H1 (cell line): ENCODE results near the gene SLC8A1. TPM values are rescaled to one million over a fixed set of nuclear protein-coding genes. Genes with fewer than 3 reads are reported as not detected.

Source experiments
- CTCF ChIA-PET: fragments of 300-600 bp; sonication (Branson Sonifier 250); formaldehyde crosslinking; loops from one replicate; lab custom pipeline; 2021; ENCODE audit not compliant: partially characterized antibody; lab: Charles Lee
- POLR2A ChIA-PET: fragments of 300-600 bp; sonication (Branson Sonifier 250); formaldehyde crosslinking; loops from one replicate; lab custom pipeline; 2021; ENCODE audit warnings: inconsistent platforms; ENCODE audit not compliant: partially characterized antibody; lab: Charles Lee
- DNase-seq, 2 experiments: peaks; one replicate each; pipeline versions ENCODE4 v3.0.0 to v3.0.0-alpha.2; 2010 to 2022; ENCODE audit warnings: low spot score in 2 of 2, low read depth in 1 of 2, mixed read lengths in 1 of 2
- FAIRE-seq: peaks from 2 replicates; lab custom pipeline; 2011; peaks lifted over from hg19 to GRCh38; lab: Jason Lieb, UNC
- H2AFZ ChIP-seq: 2 replicates; pipeline ENCODE4 v1.8.1; 2012; ENCODE audit warnings: low read length, inconsistent platforms
- H2AK5ac ChIP-seq: 2 replicates; pipeline ENCODE4 v1.6.1; 2013; ENCODE audit warnings: low read depth, low read length
- H2BK120ac ChIP-seq: replicated peaks from 2 replicates; pipeline ENCODE3; 2013; ENCODE audit warnings: low read depth, low read length, inconsistent platforms
- H2BK12ac ChIP-seq: 2 replicates; pipeline ENCODE4 v1.6.1; 2013; ENCODE audit warnings: low read depth, low read length
- H2BK15ac ChIP-seq: 2 replicates; pipeline ENCODE4 v1.6.1; 2013; ENCODE audit warnings: low read length
- H2BK20ac ChIP-seq: 2 replicates; pipeline ENCODE4 v1.6.1; 2013; ENCODE audit warnings: low read length
- H2BK5ac ChIP-seq: 2 replicates; pipeline ENCODE4 v1.6.1; 2013; ENCODE audit warnings: low read depth, low read length
- H3K14ac ChIP-seq: 2 replicates; pipeline ENCODE4 v1.6.1; 2013; ENCODE audit warnings: inconsistent platforms; ENCODE audit not compliant: insufficient read length
- H3K18ac ChIP-seq: 2 replicates; pipeline ENCODE4 v1.6.1; 2013; ENCODE audit warnings: low read length; ENCODE audit errors: extremely low read depth
- H3K23ac ChIP-seq: 2 replicates; pipeline ENCODE4 v1.6.1; 2013; ENCODE audit warnings: inconsistent platforms; ENCODE audit not compliant: insufficient read length
- H3K23me2 ChIP-seq: 2 replicates; pipeline ENCODE4 v1.6.1; 2013; ENCODE audit warnings: low read depth, low read length
- H3K27ac ChIP-seq: 2 replicates; pipeline ENCODE4 v1.6.1; 2011; ENCODE audit warnings: low read depth, low read length, inconsistent platforms
- H3K27me3 ChIP-seq, 4 experiments: replicated peaks in 1 of 4; 1 replicate in 1 of 4; 2 replicates in 3 of 4; pipeline versions ENCODE4 v1.6.1 to v1.8.1; 2011 to 2013; ENCODE audit warnings: low read length in 3 of 4, mild to moderate bottlenecking in 3 of 4, inconsistent platforms in 2 of 4, mixed read lengths in 2 of 4, moderate library complexity in 1 of 4; ENCODE audit not compliant: control insufficient read depth in 3 of 4, insufficient read depth in 3 of 4; ENCODE audit errors: extremely low read depth in 1 of 4
- H3K36me3 ChIP-seq, 4 experiments: 2 replicates each; pipeline versions ENCODE4 v1.6.1 to v1.8.1; 2011 to 2013; ENCODE audit warnings: mild to moderate bottlenecking in 4 of 4, low read length in 3 of 4, moderate library complexity in 2 of 4, control low read depth in 1 of 4, inconsistent platforms in 1 of 4; ENCODE audit not compliant: insufficient read depth in 4 of 4, control insufficient read depth in 2 of 4
- H3K4ac ChIP-seq: replicated peaks from 2 replicates; pipeline ENCODE3; 2013; ENCODE audit warnings: low read length, low read depth, mixed read lengths, inconsistent platforms; ENCODE audit not compliant: insufficient read length
- H3K4me1 ChIP-seq, 4 experiments: replicated peaks in 1 of 4; 1 replicate in 1 of 4; 2 replicates in 3 of 4; pipeline versions ENCODE4 v1.6.1 to v1.8.1; 2011 to 2013; ENCODE audit warnings: low read length in 3 of 4, inconsistent platforms in 2 of 4, mixed read lengths in 1 of 4; ENCODE audit not compliant: insufficient read depth in 4 of 4, control insufficient read depth in 3 of 4
- H3K4me2 ChIP-seq, 2 experiments: 2 replicates each; pipeline versions ENCODE4 v1.6.1 to v1.8.1; 2011 to 2013; ENCODE audit warnings: low read depth in 2 of 2, low read length in 2 of 2, control low read depth in 1 of 2, inconsistent platforms in 1 of 2, mild to moderate bottlenecking in 1 of 2; ENCODE audit not compliant: insufficient read depth in 1 of 2
- H3K4me3 ChIP-seq, 4 experiments: fragments of 200-600, 300-600 bp in 1 of 4; sonication (generic), shearing (Covaris generic), sonication (Bioruptor Twin) in 1 of 4; 2 replicates each; pipeline versions ENCODE4 v1.5.1 to v1.8.1; 2011 to 2016; ENCODE audit warnings: low read length in 4 of 4, low read depth in 3 of 4, control low read depth in 2 of 4, inconsistent platforms in 2 of 4, mild to moderate bottlenecking in 2 of 4, mixed read lengths in 1 of 4, moderate library complexity in 1 of 4; ENCODE audit not compliant: insufficient read depth in 2 of 4; ENCODE audit errors: extremely low read depth in 1 of 4
- H3K56ac ChIP-seq: replicated peaks from 2 replicates; pipeline ENCODE3; 2013; ENCODE audit warnings: low read depth, mild to moderate bottlenecking, mixed read lengths, low read length, inconsistent platforms; ENCODE audit not compliant: insufficient read length
- H3K79me1 ChIP-seq: 2 replicates; pipeline ENCODE4 v1.6.1; 2013; ENCODE audit warnings: low read depth, low read length, control low read depth
- H3K79me2 ChIP-seq, 2 experiments: 2 replicates each; pipeline versions ENCODE4 v1.6.1 to v1.8.1; 2012 to 2013; ENCODE audit warnings: low read length in 2 of 2, mild to moderate bottlenecking in 2 of 2, inconsistent platforms in 1 of 2; ENCODE audit not compliant: insufficient read depth in 2 of 2, control insufficient read depth in 1 of 2
- H3K9ac ChIP-seq, 4 experiments: replicated peaks in 1 of 4; 1 replicate in 1 of 4; 2 replicates in 3 of 4; pipeline versions ENCODE4 v1.6.1 to v1.8.1; 2011 to 2013; ENCODE audit warnings: low read depth in 3 of 4, low read length in 3 of 4, control low read depth in 2 of 4, mild to moderate bottlenecking in 2 of 4, moderate library complexity in 2 of 4, inconsistent platforms in 1 of 4; ENCODE audit errors: extremely low read depth in 1 of 4
- H3K9me3 ChIP-seq, 2 experiments: 2 replicates each; pipeline versions ENCODE4 v1.6.1 to v1.8.1; 2012 to 2013; ENCODE audit warnings: mild to moderate bottlenecking in 2 of 2, moderate library complexity in 2 of 2, control low read depth in 1 of 2, inconsistent platforms in 1 of 2, low read depth in 1 of 2, low read length in 1 of 2, mixed read lengths in 1 of 2; ENCODE audit not compliant: insufficient read depth in 2 of 2
- H4K20me1 ChIP-seq, 2 experiments: replicated peaks in 1 of 2; 2 replicates each; pipeline versions ENCODE3 to v1.8.1; 2011 to 2013; ENCODE audit warnings: inconsistent platforms in 2 of 2, low read length in 2 of 2, mild to moderate bottlenecking in 1 of 2; ENCODE audit not compliant: insufficient read depth in 2 of 2, control insufficient read depth in 1 of 2
- H4K5ac ChIP-seq: 2 replicates; pipeline ENCODE4 v1.6.1; 2013; ENCODE audit warnings: low read length, low read depth, mixed read lengths, inconsistent platforms; ENCODE audit not compliant: insufficient read length
- H4K8ac ChIP-seq: 2 replicates; pipeline ENCODE4 v1.8.0; 2013; ENCODE audit warnings: mild to moderate bottlenecking, moderate library complexity, low read length, inconsistent platforms; ENCODE audit not compliant: insufficient read depth; ENCODE audit errors: extremely low read depth
- H4K91ac ChIP-seq: replicated peaks from 2 replicates; pipeline ENCODE3; 2013; ENCODE audit warnings: low read length, mixed read lengths, inconsistent platforms; ENCODE audit not compliant: insufficient read length
- ASH2L ChIP-seq: fragments of 200-600, 300-600 bp; sonication (generic); IDR thresholded peaks from one replicate; pipeline ENCODE4 v1.7.1; 2017; ENCODE audit warnings: low read length
- BCL11A ChIP-seq, 2 experiments: IDR thresholded peaks; one replicate each; pipeline ENCODE4 v1.6.1; 2011; ENCODE audit warnings: low read depth in 2 of 2, low read length in 2 of 2, mild to moderate bottlenecking in 2 of 2
- CBX8 ChIP-seq: fragments of 300-800, 300-1000 bp; sonication (generic); IDR thresholded peaks from 2 replicates; pipeline ENCODE4 v1.7.1; 2016; ENCODE audit warnings: low read depth, low read length, borderline replicate concordance
- CREB1 ChIP-seq: IDR thresholded peaks from 2 replicates; pipeline ENCODE4 v1.6.1; 2012; ENCODE audit warnings: inconsistent platforms
- EZH2 ChIP-seq: fragments of 200-600 bp; sonication (generic); IDR thresholded peaks from 2 replicates; pipeline ENCODE4 v1.7.1; 2012; ENCODE audit warnings: low read depth, mild to moderate bottlenecking, moderate library complexity, low read length, inconsistent platforms; ENCODE audit not compliant: severe bottlenecking
- GTF2F1 ChIP-seq: IDR thresholded peaks from 2 replicates; pipeline ENCODE4 v1.6.1; 2012; ENCODE audit warnings: low read depth, low read length, improper control_type of control experiment, borderline replicate concordance
- HDAC6 ChIP-seq: IDR thresholded peaks from one replicate; pipeline ENCODE4 v1.7.1; 2012; ENCODE audit warnings: low read depth, mild to moderate bottlenecking, inconsistent platforms, low read length, moderate library complexity
- KDM5A ChIP-seq: fragments of 200-600 bp; IDR thresholded peaks from 2 replicates; pipeline ENCODE4 v1.7.1; 2012; ENCODE audit warnings: mild to moderate bottlenecking, low read length, inconsistent platforms, mixed read lengths
- PHF8 ChIP-seq: fragments of 200-600 bp; sonication (generic); conservative IDR thresholded peaks from 2 replicates; pipeline ENCODE4 v1.7.1; 2012; ENCODE audit warnings: low read depth, mild to moderate bottlenecking, inconsistent platforms, low read length, moderate library complexity
- RFX5 ChIP-seq: IDR thresholded peaks from 2 replicates; pipeline ENCODE4 v1.6.1; 2011; ENCODE audit warnings: low read depth, low read length, improper control_type of control experiment, borderline replicate concordance
- SP1 ChIP-seq: IDR thresholded peaks from 2 replicates; pipeline ENCODE4 v1.6.1; 2011; ENCODE audit warnings: low read depth, low read length
- SP4 ChIP-seq: IDR thresholded peaks from 2 replicates; pipeline ENCODE4 v1.6.1; 2012; ENCODE audit warnings: low read length, inconsistent platforms
- YY1 ChIP-seq: IDR thresholded peaks from 2 replicates; pipeline ENCODE4 v1.6.1; 2011; ENCODE audit warnings: low read depth, mild to moderate bottlenecking, low read length
- WGBS, 2 experiments: shearing (Covaris generic) in 1 of 2; methylation state at CpG; one replicate each; pipeline versions ENCODE4 v1.1.6 to v1.1.7; 2013 to 2015; ENCODE audit warnings: low lambda C conversion rate in 2 of 2, mixed read lengths in 2 of 2, inconsistent platforms in 1 of 2, low coverage in 1 of 2, missing lambda C conversion rate in 1 of 2; ENCODE audit not compliant: insufficient replicate concordance in 2 of 2, insufficient coverage in 1 of 2, insufficient read length in 1 of 2; ENCODE audit errors: extremely low coverage in 1 of 2, missing lambda C conversion rate in 1 of 2; 5-methylcytosine and 5-hydroxymethylcytosine counted together
- polyA plus RNA-seq, 7 experiments: library from polyadenylated mRNA; depleted of rRNA in 3 of 7; stranded (reverse) in 5 of 7; unstranded in 2 of 7; fragments of >200 nt in 5 of 7; fragments of 200-250 nt in 2 of 7; gene quantifications; 1 replicate in 5 of 7; 2 replicates in 1 of 7; 4 replicates in 1 of 7; pipeline versions ENCODE4 v1.2.1 to v1.2.3, GENCODE V29; 2011 to 2013; ENCODE audit warnings: missing spikeins in 2 of 7, mixed read lengths in 2 of 7
- total RNA-seq: library from RNA; stranded (reverse); fragmentation: NEBNext Ultra II Directional; extraction: Animal tissue kit (Norgen Biotek cat#: 25700); gene quantifications from 2 replicates; pipeline ENCODE4 v1.2.1, GENCODE V29; 2021
- TF ChIP-seq, protein P1 (sequence below): IDR thresholded peaks from 2 replicates; pipeline ENCODE4 v1.6.1; 2012; ENCODE audit warnings: inconsistent platforms
- TF ChIP-seq, protein P2 (sequence below): IDR thresholded peaks from 2 replicates; pipeline ENCODE4 v1.6.1; 2012; ENCODE audit warnings: inconsistent platforms

The SLC8A1 gene
- total and polyA plus RNA-seq, 2 of the 8 experiments (the other 6 are each of a cell fraction or from before 2014, with no cell fraction given): 0.68 to 3.6 TPM

DNA sequence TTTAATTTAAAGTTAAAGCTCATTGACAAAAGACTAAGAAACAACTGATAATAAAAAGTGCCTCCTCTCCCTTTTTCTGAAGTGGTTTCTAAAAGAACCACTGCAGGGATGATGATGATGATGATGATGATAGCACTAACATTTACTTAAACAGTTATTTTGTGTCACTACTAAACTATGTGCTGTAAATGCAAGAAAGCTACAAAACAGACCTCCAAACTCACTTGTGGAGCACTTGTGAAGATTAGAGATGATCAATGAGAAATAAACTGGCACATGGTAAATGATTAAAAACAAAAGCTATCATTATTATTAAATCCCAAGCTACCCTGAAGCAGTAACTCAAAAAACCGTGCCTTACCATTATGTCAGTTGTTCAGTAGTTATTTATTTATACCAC, 88.7 kb downstream of the SLC8A1 start:
- H4K5ac ChIP-seq: no peak overlapping the region
- H4K91ac ChIP-seq: no peak overlapping the region
- no peak overlapping the region for H2BK5ac ChIP-seq
- H2BK15ac ChIP-seq: no peak overlapping the region
- no peak overlapping the region for H2BK120ac ChIP-seq
- no peaks in the 10 kb centered on the region for H3K36me3 ChIP-seq
- H3K79me2 ChIP-seq: no peaks in the 10 kb centered on the region
- no peak overlapping the region for H2AFZ ChIP-seq
- H3K14ac ChIP-seq: no peak overlapping the region
- no peak overlapping the region for H2BK20ac ChIP-seq
- no peak overlapping the region for H4K8ac ChIP-seq
- H2AK5ac ChIP-seq: no peak overlapping the region
- 88% methylated on average over 1 of the region's 1 CpG; no CpG with 5 or more reads in 1 of the 2 experiments for WGBS, 2 experiments
- H3K4me3 ChIP-seq: no peak overlapping the region
- no peak overlapping the region for H3K4ac ChIP-seq
- no peak overlapping the region for H3K18ac ChIP-seq
- H4K20me1 ChIP-seq: no peaks in the 10 kb centered on the region
- H3K79me1 ChIP-seq: no peaks in the 10 kb centered on the region
- no peak overlapping the region for H2BK12ac ChIP-seq
- H3K27me3 ChIP-seq: no peaks in the 10 kb centered on the region; a peak in 1 of 7 replicates
- FAIRE-seq (no peak), DNase-seq (no peak)
- H3K56ac ChIP-seq: no peak overlapping the region
- H3K9ac ChIP-seq: no peak overlapping the region
- POLR2A ChIA-PET: no interaction called here
- no peaks in the 10 kb centered on the region for H3K23me2 ChIP-seq
- H3K4me1 ChIP-seq: no peaks in the 10 kb centered on the region
- TF ChIP-seq, protein P1, sequence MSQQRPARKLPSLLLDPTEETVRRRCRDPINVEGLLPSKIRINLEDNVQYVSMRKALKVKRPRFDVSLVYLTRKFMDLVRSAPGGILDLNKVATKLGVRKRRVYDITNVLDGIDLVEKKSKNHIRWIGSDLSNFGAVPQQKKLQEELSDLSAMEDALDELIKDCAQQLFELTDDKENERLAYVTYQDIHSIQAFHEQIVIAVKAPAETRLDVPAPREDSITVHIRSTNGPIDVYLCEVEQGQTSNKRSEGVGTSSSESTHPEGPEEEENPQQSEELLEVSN: no peak
- TF ChIP-seq CREB1 (no peak), HDAC6 (no peak), BCL11A (IDR thresholded peaks at IDR 0.05; ENCODE audit: low read depth in 2 of 2, low read length in 2 of 2) (no peak), CBX8 (no peak), PHF8 (no peak), SP1 (no peak), SP4 (no peak), GTF2F1 (no peak), KDM5A (no peak), EZH2 (no peak), YY1 (no peak), ASH2L (no peak), RFX5 (no peak)
- TF ChIP-seq, protein P2, sequence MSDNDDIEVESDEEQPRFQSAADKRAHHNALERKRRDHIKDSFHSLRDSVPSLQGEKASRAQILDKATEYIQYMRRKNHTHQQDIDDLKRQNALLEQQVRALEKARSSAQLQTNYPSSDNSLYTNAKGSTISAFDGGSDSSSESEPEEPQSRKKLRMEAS: no peak
- no peak overlapping the region for H3K27ac ChIP-seq
- CTCF ChIA-PET: no interaction called here
- H3K23ac ChIP-seq: no peak overlapping the region
- no peak overlapping the region for H3K4me2 ChIP-seq
- no peaks in the 10 kb centered on the region for H3K9me3 ChIP-seq
